ENCODE results near the gene DNAJB1. TPM values are rescaled to one million over a fixed set of nuclear protein-coding genes. Genes with fewer than 3 reads are reported as not detected.

DNAJB1 gene
- total RNA-seq, 4 donors from 2014 or later = 45.9 to 104 (median 66.3) TPM

DNA sequence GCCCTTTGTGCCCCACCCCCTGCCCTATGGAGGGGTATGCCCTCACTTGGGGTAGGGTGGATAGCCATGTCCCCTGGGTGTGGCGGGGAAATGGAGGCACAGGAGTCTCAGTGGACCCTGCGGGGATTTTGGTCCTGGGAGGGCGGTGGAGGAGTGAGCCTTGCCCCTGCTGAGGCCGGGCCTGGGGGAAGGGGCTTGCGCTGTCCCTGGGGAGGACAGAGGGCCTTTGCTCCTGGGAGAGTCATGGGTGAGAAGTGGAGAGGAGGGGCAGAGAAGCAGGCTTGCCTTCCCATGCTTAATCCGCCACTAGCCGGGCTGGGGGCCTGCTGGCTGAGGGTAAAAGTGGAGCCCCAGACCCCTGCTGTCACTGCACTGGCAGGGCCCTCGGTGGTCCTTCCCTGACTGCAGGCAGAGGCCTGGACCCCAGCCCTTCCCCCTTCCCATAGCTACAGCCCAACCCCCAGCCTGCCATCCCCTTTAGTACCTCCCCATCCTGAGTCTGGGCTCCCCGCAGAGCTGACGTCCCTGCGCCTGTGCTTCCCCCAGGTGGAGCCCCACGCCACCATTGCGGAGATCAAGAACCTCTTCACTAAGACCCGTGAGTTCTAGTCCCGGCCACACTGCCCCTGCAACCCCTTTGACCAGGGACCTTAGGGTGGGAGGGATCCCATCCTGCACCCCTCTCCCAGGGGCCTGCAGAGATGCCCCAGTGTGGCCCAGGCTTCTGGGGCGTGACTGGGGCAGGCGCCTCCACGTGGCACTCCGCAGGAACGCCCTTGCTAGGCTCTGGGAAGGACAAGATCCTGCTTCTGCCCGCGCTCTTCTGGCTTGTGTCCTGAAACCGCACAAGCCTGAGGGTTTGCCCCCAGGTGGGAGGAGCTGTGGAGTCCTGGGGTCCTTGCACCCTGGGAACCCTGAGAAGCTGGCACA is 44.7 kb upstream of the DNAJB1 start:
- no peak for TF ChIP-seq CTCF (IDR thresholded peaks at IDR 0.05; ENCODE audit: low read depth)

GRCh38 chr19:14561847-14562351 is 43.7 kb upstream of the DNAJB1 start:
- no peak for TF ChIP-seq CTCF (IDR thresholded peaks at IDR 0.05; ENCODE audit: low read depth)

DNA sequence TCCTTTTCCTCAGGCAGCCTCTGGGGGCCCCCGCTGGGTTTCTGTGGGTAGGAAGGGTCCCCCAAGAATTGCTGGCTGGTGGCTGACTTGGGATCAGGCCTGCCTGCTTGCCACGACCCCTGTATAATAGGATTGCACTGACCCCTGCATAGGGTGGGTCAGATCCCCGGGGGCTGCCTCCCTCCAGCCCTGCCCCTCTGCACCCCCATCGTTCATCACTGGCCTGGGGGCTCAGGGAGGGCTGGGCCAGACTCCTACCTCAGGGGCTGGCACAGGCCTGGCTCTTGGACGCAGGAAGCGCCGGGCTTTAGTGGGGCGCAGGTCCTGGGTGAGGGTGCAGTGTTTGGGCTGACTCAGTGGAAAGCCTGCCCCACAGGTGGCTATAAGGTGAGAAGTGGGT is 43.1 kb upstream of the DNAJB1 start:
- TF ChIP-seq CTCF (IDR thresholded peaks at IDR 0.05; ENCODE audit: low read depth) = no peak

- TF ChIP-seq CTCF (IDR thresholded peaks at IDR 0.05; ENCODE audit: low read depth) = no peak
These were observed 42.5 kb upstream of the DNAJB1 start for GRCh38 chr19:14560776-14561108.

DNA sequence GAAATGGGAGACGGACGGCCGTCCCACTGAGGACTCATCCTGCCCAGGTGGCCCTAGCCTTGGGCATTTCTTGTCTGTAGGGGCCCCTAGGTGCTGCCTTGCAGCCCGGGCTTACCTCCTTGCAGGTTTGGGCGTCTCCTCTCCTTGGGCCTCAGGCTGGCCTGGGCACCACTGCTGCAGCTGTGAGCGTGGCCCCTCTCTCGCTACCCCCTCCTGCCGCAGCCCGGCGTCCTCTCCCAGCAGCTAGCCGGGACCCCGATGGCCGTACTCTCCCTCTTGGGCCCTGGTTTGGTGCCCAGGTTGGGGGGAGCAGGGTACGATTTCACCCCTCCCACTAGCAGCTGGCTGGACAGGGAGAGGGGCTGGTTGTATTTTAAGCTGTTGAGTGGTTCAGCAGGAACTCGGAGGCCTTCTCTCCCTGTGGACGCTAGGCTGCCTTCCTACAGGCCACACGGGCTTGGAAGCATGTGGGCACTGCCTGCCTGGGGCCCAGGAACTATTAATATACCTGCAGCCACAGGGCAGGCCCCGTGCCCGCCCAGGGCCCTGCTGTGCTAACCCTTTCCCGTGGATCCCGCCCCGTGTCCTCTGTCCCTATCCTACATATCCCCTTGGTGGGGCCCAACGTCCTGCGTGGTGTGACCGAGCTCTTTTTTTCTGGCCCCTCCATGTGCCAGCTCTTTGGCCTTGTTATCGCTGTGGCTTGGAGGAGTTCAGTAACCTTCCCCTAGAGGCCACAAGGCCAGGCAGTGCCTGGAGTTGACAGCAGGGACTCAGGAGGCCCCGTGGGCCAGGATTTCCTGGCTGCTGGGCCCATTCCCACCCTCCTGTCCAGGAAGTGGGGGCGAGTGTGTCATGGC is 41.9 kb upstream of the DNAJB1 start:
- no peak for TF ChIP-seq CTCF (IDR thresholded peaks at IDR 0.05; ENCODE audit: low read depth)

- no peak for TF ChIP-seq CTCF (IDR thresholded peaks at IDR 0.05; ENCODE audit: low read depth)
These were observed 40.3 kb upstream of the DNAJB1 start for GRCh38 chr19:14558370-14559066.
